ENCODE data around the gene CACUL1. TPM values are rescaled to one million over a fixed set of nuclear protein-coding genes. Genes with fewer than 3 reads are reported as not detected.
"Not testable (repeated sequence)": the region's sequence is repeated elsewhere in the genome, so short reads cannot be mapped to it uniquely, and the experiment has no call there.

Gene CACUL1
- total RNA-seq, 1 donor from 2014 or later = 31.4 TPM

DNA sequence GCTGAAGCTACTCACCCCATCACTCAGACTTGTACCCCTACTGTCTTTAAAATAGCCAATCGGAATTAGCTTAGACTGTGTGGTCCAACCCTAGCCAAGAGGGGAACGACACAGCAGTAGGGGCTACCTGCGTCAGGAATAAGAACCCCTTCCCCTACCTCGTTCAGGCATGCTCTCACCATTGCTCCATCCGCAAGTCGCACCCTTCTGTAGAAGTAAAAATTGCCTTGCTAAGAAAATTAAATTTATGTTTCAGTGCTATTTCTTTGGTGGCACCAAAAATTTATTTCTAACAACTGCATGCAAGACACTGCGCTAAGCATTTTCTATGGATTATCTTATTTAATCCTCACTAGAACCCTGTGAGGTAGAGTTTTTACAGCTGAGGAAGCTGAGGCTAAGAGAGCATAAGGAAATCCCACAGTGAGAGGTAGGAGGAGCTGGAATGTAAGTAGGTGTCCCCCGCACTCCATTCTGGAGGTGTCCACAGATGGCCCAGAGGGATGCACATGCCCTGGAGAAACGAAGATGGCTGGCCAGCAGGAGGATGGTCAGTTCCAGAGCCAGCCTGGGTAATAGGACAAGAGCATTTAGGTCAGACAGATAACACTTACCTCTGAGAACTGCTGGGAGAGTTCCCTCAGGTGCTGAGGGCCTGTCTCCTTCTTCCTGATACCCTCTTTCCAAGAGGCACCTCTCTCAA lies 15.3 kb upstream of the CACUL1 start:
- FAIRE-seq (no peak), DNase-seq (ENCODE audit: low spot score in 2 of 2) (no peak)

DNA sequence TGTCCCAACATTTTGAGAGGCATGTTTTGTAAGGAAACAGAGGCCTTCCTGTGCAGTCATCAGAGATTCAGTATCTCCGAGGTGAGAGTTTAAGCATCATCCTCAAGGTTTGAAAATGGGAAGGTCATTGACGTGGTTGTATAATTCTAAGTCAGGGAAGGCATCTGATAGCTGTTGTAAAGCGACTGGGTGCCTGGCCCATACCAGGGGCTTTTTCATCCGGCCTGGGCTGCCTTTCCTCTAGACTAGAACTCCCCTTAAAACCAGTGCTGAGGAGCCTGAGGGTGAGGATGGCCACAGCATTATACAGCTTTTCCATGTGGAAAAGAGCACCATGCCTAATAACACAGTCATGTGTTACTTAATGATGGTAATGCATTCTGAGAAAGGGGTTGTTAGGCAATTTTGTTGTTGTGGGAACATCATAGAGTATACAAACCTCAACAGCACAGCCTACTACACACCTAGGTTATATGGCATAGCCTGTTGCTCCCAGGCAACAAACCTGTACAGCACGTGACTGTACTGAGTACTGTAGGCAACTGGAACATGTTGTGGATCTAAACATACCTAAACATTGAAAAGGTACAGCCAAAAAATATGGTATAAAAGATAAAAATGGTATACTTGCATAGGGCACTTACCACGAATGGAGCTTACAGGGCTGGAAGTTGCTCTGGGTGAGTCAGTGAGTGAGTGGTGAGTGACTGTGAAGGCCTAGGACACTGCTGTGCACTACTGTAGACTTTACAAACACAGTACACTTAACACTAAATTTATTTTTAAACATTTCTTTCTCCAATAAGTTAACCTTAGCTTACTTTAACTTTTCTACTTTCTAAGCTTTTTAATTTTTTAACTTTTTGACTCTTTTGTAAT lies 13.5 kb upstream of the CACUL1 start:
- DNase-seq (ENCODE audit: low spot score in 2 of 2) (no peak), FAIRE-seq (no peak)

DNA sequence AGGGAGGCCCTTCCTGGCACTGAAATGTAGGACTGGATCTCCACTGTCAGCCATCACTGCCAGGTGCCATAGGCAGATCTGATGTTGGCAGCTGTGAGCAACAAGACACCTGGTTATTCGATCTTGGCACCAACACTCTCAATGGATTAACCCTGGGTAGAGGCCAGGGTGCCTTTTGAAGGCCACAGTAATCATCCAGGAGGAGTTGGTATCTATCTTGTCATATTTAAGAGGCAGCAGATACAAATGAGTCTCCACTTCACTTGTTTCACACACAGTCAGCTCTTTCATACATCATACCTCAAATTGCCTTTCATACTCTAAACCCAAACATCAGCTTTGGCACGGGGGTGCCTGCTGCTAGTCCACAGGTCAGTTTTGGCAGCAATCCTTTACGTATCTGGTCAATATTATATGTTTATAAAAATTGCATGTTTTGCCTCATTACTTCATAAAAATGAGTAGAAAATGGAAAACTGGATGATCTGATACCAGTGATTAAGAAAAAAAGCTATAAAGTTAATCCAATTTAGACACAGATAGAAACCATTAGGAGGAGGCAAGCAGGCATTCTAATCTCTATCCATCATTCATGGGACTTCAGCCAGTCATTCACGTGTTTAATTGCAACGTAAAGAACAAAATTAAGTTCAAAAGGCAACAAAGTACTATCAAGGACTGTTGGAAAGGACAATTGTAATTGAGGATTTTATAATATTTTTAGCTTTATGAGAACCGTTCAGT lies 12.7 kb upstream of the CACUL1 start:
- FAIRE-seq = no peak
- no peak for DNase-seq (ENCODE audit: low spot score in 2 of 2)

DNA sequence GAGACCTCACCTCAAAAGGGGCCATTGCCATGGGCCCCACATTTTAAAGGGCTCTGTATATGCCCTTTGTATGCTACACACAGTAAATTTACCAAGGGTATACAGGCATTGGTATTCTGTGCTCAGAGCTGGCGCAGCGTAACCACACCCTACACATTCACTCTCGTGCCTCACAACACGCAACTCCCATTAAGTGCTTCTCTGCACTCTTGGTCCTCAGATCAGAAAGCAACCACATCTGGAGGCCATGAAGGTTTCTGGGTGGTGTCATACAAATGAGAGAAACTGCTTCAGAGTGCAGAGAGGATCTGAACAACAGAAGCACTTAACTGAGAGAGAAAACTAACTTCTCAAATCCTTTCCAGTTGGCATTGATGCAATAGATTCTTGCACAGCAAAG lies 9.4 kb upstream of the CACUL1 start:
- no peak for DNase-seq (ENCODE audit: low spot score in 2 of 2)
- no peak for FAIRE-seq

DNA sequence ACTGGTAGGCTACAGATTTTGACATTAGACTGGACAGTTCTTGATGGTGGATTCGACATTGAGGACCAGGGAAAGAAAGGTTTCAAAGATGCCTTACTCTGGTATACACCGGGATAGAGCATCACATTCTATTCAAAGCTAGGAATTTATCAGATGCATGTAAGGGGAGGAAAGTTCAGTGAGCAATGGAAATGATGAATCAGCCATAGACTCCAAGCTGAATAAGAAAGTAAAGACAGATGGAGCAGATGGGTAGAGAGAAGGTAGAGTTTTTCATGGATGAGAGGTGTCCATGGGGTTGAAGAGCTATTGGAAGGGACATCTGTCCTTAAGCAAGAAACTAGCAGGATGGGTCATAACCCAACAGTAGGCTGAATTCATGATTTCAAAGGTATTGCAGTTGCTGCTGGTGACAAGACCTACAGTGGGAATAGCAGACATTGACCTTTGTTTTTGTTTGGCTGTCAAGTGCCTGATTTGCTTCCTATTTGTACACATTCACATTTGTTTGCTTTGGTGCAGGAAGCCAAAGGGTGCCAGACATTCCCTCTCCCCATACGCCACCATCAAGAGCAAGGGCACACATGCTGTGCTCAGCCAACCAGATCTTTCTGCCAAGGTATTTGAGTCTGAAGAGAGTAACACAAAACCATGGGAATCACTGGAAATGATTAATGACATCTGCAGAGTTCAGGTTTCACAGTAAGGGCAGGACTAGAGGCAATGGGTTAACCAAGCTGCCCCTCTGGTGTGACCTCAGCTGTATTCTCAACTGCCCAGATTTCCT lies 8.6 kb upstream of the CACUL1 start:
- DNase-seq (ENCODE audit: low spot score in 2 of 2) = no peak
- FAIRE-seq = no peak

DNA sequence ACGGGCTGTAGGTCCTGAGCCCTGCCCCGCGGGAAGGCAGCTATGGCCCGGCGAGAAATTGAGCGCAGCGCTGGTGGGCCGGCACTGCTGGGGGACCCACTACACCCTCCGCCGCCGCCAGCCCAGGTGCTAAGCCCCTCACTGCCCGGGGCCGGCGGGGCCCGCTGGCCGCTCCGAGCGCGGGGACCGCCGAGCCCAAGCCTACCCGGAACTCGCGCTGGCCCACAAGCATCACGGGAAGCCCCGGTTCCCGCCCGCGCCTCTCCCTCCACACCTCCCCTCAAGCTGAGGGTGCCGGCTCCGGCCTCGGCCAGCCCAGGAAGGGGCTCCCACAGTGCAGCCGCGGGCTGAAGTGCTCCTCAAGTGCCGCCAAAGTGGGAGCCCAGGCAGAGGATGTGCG lies 5.5 kb upstream of the CACUL1 start:
- no peak for FAIRE-seq
- no peak for DNase-seq (ENCODE audit: low spot score in 2 of 2)

DNA sequence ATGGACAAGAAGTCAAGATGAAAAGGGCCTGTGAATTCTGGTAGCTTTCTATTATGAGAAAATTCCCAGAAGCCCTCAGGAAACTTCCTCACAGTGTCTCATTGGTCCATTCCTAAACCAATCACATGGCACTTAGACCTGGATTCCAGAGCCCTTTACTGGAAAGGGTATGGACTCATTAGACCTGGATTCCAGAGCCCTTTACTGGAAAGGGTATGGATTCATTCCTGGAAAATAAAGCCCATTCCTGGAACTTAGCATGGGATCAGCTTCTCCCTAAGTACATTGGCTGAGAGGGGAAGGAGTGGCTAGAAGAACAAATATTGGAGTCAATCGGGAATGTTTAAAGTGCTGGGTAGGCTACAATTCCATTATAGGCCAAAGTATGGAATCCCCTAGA lies 3.7 kb upstream of the CACUL1 start:
- FAIRE-seq (no peak), DNase-seq (ENCODE audit: low spot score in 2 of 2) (no peak)

DNA sequence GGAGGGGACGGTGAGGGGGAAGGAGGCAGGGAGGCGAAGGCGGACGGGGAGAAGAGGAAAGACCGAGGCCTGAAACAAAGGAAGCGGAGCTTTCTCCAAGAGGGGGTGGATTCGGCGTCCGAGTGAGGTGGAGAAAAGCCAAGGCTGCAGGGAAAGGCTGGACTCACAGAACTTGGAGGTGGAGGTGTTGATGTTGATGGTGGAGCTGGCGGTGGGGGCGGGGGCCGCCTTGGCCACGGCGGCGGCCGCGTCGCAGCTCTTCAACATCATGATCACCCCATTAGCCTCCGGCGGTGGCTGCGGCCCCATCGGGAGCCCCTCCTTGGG lies 578 bp downstream of the CACUL1 start:
- FAIRE-seq (no peak), DNase-seq (ENCODE audit: low spot score in 2 of 2) (no peak)

DNA sequence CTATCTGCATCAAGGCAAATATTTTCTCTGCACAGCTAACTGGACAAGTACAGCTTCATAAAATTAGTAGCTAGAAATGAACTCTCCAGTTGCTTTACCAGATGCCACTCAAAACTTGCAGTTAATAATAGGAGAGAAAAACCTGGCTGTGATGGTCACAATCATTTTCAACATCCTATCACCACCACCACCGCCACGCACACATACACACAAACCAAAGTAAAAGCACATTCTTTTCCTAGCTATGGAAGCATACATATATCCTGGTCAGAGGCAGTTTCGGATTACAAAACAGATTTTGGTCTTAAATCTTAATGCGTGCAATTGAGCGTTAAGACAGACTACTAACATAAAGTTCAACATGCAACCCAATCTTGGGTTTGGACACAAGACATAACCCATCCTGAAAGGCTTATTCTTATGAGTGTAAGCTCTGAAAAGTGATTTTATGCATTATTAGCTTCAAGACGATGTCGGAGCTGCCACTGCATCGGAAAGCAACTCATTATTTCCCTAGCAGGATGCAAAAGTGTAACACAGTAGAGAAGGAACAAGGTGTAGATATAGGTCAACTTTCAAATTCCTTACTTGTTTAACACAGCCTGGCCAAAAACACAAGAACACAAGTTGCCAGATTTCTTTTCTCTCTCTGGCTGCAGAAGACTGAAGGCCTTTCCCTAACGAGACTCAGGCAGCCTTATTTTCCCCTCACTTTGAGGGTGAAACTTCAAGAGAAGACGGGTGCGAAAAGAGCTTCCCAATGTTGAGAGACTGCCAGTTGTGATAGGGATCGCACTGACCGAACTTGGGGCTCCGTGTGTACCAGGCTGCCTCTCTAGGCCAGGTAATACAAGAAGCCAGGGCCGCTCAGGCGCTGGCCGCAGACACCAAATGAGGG lies 1.2 kb downstream of the CACUL1 start:
- no peak for DNase-seq (ENCODE audit: low spot score in 2 of 2)
- no peak for FAIRE-seq

DNA sequence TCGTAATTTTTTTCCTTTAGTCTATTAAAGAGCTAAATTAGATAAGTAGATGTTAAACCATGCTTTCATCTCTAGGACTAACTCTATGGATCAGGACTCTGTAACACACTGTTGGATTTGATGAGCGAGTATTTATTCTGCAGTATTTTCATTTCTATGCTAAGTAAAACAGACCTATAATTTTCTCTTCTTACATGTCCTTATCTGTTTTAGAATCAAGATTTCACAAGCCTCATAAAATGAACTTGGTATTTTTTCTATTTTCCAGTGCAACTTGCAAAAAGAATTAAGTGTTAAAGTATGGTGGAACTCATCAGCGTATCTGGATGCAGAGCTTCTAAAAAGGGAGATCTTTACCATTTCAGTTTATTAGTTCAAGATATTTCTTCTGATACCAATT lies 2.4 kb downstream of the CACUL1 start:
- FAIRE-seq = no peak
- no peak for DNase-seq (ENCODE audit: low spot score in 2 of 2)

DNA sequence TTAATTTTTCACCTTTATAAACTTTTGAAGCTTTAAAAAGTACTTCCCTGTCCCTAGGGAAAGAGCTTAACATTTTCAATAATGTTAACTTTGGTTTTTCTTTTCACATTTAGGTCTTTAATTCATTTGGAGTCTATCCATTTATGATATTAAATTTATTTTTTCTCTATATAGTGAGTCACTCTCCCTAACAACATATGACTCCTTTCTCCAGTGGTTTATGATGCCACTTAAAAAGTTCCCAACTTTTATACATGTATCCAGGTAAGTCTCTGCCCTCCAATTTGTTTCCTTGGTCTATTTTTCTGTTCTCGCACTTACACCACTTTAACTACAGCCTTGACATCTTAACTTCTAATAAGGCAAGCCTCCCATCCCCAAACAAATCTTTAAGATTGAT lies 3.5 kb downstream of the CACUL1 start:
- FAIRE-seq = no peak

DNA sequence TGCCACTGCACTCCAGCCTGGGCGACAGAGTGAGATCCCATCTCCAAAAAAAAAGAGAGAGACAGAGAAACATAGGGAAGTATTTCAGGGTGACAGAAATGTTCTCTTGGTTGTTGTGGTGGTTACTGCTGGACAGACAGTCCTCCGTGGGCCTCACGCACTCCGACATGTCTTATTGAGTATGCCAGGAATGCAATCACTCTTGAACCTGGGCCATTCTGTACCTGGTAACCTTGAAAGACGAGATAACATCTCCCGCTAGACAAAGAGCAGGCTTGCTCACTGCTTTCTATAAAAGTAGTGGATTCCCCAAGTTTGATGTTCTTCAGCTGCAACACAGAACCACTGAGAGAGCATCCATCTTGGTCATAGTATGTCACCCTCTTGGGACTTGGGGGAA lies 6.7 kb downstream of the CACUL1 start:
- FAIRE-seq (no peak), DNase-seq (ENCODE audit: low spot score in 2 of 2) (no peak)

More for the DNA sequence above, 3.5 kb downstream of the CACUL1 start:
- no peak for DNase-seq (ENCODE audit: low spot score in 2 of 2)

DNA sequence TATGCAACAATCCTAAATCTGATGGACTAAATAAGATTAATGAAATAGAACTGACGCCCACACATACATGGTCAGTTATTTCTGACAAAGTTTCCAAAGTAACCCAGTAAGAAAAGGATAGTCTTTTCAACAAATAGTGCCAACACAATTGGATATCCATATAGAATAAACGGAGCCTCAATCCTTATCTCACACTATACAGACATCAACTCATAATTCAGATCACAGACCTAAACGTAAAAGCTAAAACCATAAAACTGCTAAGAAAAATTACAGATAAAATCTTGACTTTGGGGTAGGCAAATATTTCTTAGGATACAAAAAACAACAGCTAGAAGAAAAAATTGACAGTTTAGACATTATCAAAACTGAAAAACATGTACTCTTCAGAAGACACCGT lies 8.5 kb downstream of the CACUL1 start:
- DNase-seq (ENCODE audit: low spot score in 2 of 2) (no peak), FAIRE-seq (no peak)

DNA sequence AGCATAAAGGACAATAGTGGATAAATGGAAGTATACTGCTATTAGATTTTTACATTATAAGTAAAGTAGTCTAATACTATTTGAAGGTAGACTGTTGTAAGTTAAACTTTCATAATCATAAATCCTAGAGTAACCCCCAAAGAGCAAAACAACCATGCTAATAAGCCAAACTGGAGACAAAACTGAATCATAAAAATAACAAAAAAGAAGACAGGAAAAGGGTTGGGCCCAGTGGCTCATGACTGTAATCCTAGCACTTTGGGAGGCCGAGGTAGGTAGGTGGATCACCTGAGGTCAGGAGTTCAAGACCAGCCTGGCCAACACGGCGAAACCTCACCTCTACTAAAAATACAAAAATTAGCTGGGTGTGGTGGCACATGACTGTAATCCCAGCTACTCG lies 9.7 kb downstream of the CACUL1 start:
- DNase-seq (ENCODE audit: low spot score in 2 of 2) (no peak), FAIRE-seq (no peak)

DNA sequence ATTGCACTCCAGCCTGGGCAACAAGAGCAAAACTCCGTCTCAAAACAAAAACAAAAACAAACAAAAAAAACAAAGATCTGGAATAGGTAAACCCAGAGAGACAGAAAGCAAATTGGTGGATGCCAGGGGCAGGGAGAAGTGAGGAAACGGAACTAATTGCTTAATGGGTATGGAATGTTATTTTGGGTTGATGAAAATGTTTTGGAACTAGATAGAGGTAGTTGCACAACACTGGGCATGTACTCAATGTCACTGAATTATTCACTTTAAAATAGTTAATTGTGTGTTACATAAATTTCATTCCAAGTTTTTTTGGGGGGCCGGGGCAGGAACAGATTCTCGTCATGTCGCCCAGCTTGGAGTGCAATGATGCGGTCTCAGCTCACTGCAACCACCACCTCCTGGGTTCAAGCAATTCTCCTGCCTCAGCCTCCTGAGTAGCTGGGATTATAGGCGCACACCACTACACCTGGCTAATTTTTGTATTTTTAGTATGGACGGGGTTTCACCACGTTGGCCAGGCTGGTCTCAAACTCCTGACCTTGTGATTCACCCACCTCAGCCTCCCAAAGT lies 10.3 kb downstream of the CACUL1 start:
- not testable (repeated sequence) for FAIRE-seq; DNase-seq (ENCODE audit: low spot score in 2 of 2)

DNA sequence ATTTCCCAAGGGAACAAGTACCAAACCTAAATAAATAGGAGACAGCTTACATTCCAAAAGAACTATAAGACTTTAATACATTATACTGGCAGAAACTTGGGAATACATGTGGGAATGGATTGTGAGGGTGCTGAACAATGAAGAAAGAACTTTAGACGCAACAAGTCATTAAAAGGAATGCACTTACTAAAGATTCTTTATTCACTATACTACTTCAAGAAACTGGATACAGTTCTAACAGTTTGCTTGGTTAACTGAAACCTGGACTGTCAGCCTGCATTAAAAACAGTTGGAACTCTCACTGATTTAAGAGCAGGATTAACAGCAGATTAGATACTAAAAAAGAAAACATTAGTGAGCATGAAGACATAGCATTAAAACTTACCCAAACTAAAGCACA lies 12.0 kb downstream of the CACUL1 start:
- DNase-seq (ENCODE audit: low spot score in 2 of 2) = no peak

DNA sequence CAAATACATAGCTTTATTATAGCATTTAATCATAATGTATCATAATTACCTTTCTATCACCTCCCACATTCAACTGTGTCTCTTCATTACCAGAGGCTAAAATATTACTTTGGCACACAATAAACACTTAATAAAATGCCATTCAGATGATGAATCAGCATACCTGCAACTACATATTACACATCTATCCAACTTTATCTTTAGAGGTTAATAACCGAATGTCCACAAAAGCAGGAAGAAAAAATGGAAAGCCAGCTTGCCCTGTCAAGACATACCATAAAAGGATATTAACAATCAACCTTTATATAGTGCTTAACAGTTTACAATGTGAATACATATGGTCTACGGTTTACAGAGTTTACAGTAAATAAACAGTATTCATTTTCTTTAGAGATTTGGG lies 12.7 kb downstream of the CACUL1 start:
- DNase-seq (ENCODE audit: low spot score in 2 of 2) = no peak
- no peak for FAIRE-seq

More for the DNA sequence above, 12.0 kb downstream of the CACUL1 start:
- no peak for FAIRE-seq

DNA sequence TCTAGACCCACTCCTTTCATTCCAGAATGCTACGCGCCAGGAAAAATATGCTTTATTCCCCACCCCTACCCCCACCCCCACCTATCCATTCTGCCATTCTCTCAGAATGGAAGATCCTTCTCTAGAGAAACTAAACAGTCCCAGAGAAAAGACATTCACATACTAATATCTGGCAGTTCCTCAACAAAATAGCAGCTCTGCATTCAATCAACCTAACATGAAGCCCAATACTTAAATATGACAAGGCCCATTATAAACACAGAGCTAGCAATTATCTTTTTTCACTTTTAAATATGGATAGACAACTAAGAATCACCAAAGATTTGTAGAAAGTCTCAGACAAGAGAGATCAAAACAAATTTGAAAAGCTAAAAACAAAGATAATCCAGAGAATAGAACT lies 16.4 kb downstream of the CACUL1 start:
- FAIRE-seq = no peak

DNA sequence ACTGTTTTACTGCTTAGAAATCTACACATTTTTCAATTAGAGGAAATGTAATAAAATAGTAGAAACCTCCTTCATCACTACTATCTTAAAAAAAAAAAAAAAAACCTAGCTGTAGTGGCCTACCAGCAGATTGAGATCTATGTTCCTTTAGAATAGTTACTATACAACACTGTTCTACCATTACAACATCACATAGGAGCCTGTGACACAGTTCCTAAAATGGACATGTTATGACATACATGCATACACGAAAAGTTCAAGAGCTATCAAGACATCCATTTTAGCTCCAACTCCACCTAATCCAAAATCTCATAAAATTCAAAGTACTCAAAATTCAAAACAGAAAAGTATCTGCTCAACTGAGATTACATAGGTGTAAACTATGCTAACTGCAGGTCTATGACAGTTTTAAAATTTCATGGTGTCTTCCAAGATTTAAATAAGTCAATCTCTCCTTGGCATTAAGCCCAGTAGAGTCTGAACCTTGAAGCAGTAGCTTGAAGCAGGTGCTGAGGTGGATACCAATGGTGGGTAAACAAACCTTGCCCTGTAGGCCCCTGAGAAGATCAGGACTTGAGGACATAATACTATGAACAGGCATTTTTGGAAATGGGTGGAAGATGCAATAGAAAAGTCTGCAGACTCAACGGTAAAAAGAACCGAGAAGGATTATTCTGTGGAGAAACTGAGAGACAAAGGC lies 17.0 kb downstream of the CACUL1 start:
- DNase-seq (ENCODE audit: low spot score in 2 of 2) (no peak), FAIRE-seq (no peak)

More for the DNA sequence above, 16.4 kb downstream of the CACUL1 start:
- DNase-seq (ENCODE audit: low spot score in 2 of 2) = no peak

All from frontal cortex (tissue), 4 donors.